Renal pelvis (tissue), 12 donors: ENCODE data around the gene ELP2. TPM values are rescaled to one million over a fixed set of nuclear protein-coding genes. Genes with fewer than 3 reads are reported as not detected.
A peak's percentile ranks its signal among the peaks of the same experiment; 100 is the strongest.
"Not testable (repeated sequence)": the region's sequence is repeated elsewhere in the genome, so short reads cannot be mapped to it uniquely, and the experiment has no call there.

Experiments used
- DNase-seq: peaks from one replicate; pipeline ENCODE4 v3.0.0-alpha.2; 2013
- long read RNA-seq, 16 experiments: transcript quantifications; one replicate each; lab custom pipeline, GENCODE V29; 2026
- polyA plus RNA-seq, 3 donors: library from polyadenylated mRNA; unstranded; fragments of 120-200 nt; gene quantifications; one replicate each; pipeline ENCODE4 v1.2.1, GENCODE V29; 2013; ENCODE audit not compliant: insufficient read length in 3 of 3

ELP2 gene
- 100 to 1,000 TPM in 2 of 3 donors, 10 to 100 TPM in 1; 79.9 to 121 (median 116) TPM for polyA plus RNA-seq
- long read RNA-seq, donor 1, full-length matches to known transcripts, result 14 of 14 reads
- long read RNA-seq, donor 1, partial matches to known transcripts, result 0 of 14 reads
- long read RNA-seq, donor 1, other reads (novel, unspliced or antisense), result 0 of 14 reads
- long read RNA-seq, donor 2, full-length matches to known transcripts, result 11 of 21 reads
- long read RNA-seq, donor 2, partial matches to known transcripts, result 10 of 21 reads
- long read RNA-seq, donor 2, other reads (novel, unspliced or antisense), result 0 of 21 reads
- long read RNA-seq, donor 3, full-length matches to known transcripts, result 16 of 16 reads
- long read RNA-seq, donor 3, partial matches to known transcripts, result 0 of 16 reads
- long read RNA-seq, donor 3, other reads (novel, unspliced or antisense), result 0 of 16 reads
- long read RNA-seq, donor 4, full-length matches to known transcripts, result 15 of 20 reads
- long read RNA-seq, donor 4, partial matches to known transcripts, result 5 of 20 reads
- long read RNA-seq, donor 4, other reads (novel, unspliced or antisense), result 0 of 20 reads
- long read RNA-seq, donor 5, full-length matches to known transcripts, result 7 of 7 reads
- long read RNA-seq, donor 5, partial matches to known transcripts, result 0 of 7 reads
- long read RNA-seq, donor 5, other reads (novel, unspliced or antisense), result 0 of 7 reads
- long read RNA-seq, donor 6, full-length matches to known transcripts, result 24 of 24 reads
- long read RNA-seq, donor 6, partial matches to known transcripts, result 0 of 24 reads
- long read RNA-seq, donor 6, other reads (novel, unspliced or antisense), result 0 of 24 reads
- long read RNA-seq, donor 7, full-length matches to known transcripts, result 10 of 10 reads
- long read RNA-seq, donor 7, partial matches to known transcripts, result 0 of 10 reads
- long read RNA-seq, donor 7, other reads (novel, unspliced or antisense), result 0 of 10 reads
- long read RNA-seq, donor 8, full-length matches to known transcripts, result 7 of 7 reads
- long read RNA-seq, donor 8, partial matches to known transcripts, result 0 of 7 reads
- long read RNA-seq, donor 8, other reads (novel, unspliced or antisense), result 0 of 7 reads
- long read RNA-seq, donor 9, full-length matches to known transcripts, result 17 of 29 reads
- long read RNA-seq, donor 9, partial matches to known transcripts, result 12 of 29 reads
- long read RNA-seq, donor 9, other reads (novel, unspliced or antisense), result 0 of 29 reads
- long read RNA-seq, donor 10, full-length matches to known transcripts, result 15 of 23 reads
- long read RNA-seq, donor 10, partial matches to known transcripts, result 8 of 23 reads
- long read RNA-seq, donor 10, other reads (novel, unspliced or antisense), result 0 of 23 reads
- long read RNA-seq, donor 11, full-length matches to known transcripts, result 7 of 7 reads
- long read RNA-seq, donor 11, partial matches to known transcripts, result 0 of 7 reads
- long read RNA-seq, donor 11, other reads (novel, unspliced or antisense), result 0 of 7 reads
- long read RNA-seq, donor 12, full-length matches to known transcripts, result 28 of 33 reads
- long read RNA-seq, donor 12, partial matches to known transcripts, result 5 of 33 reads
- long read RNA-seq, donor 12, other reads (novel, unspliced or antisense), result 0 of 33 reads
- long read RNA-seq, donor 13, full-length matches to known transcripts, result 13 of 13 reads
- long read RNA-seq, donor 13, partial matches to known transcripts, result 0 of 13 reads
- long read RNA-seq, donor 13, other reads (novel, unspliced or antisense), result 0 of 13 reads
- long read RNA-seq, donor 14, result 0 reads
- long read RNA-seq, donor 15, result 0 reads
- long read RNA-seq, donor 16, full-length matches to known transcripts, result 19 of 19 reads
- long read RNA-seq, donor 16, partial matches to known transcripts, result 0 of 19 reads
- long read RNA-seq, donor 16, other reads (novel, unspliced or antisense), result 0 of 19 reads

- peak; percentile 96 for DNase-seq
Measured at GRCh38 chr18:36129300-36130038, at the start of gene ELP2, which contains the start of gene SLC39A6. ELP2 (plus strand) TSS chr18:36129899; CDS start chr18:36129934, 35 bp downstream. SLC39A6 (minus strand) TSS chr18:36129340; CDS start chr18:36127007, 2,333 bp downstream.

DNA sequence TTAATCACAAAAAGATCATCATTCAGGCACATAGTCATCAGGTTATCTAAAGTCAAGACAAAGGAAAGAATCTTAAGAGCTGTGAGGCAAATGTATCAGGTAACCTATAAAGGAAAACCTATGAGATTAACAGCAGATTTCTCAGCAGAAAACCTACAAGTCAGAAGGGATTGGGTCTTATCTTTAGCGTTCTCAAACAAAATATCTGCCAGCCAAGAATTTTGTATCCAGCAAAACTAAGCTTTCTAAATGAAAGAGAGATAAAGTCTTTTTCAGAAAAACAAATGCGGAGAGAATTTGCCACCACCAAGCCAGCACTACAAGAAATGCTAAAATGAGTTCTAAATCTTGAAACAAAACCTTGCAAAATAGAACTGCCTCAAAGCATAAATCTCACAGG lies 48.6 kb upstream of the ELP2 start:
- not testable (repeated sequence) for DNase-seq

- DNase-seq, result no peak
Measured at GRCh38 chr18:36083729-36084128, 46.0 kb upstream of the ELP2 start.

DNA sequence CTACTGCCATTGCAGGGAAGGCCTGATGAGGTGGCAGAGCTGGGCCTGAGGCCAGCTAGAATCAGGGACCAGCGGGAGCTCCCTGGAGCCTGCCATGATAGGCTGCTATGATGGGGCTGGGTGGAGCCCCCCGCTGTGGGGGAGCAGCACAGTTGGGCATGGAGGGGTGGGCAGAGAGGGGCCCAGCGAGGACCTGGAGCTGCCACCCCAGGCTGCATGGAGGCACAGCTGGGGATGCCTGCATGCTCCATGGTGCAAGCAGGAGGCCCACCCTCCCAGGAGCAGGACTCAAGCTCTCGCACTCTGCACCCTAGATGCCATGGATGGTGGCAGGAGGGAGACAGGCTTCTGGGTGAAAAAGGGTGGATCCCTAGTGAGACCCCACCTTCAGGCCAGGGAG lies 44.5 kb upstream of the ELP2 start:
- DNase-seq, result no peak

- DNase-seq, result no peak
Measured at GRCh38 chr18:36086186-36086585, 43.5 kb upstream of the ELP2 start.

GRCh38 chr18:36088256-36088655 lies 41.4 kb upstream of the ELP2 start:
- DNase-seq, result no peak

- no peak for DNase-seq
Measured at GRCh38 chr18:36089001-36089400, 40.7 kb upstream of the ELP2 start.

DNA sequence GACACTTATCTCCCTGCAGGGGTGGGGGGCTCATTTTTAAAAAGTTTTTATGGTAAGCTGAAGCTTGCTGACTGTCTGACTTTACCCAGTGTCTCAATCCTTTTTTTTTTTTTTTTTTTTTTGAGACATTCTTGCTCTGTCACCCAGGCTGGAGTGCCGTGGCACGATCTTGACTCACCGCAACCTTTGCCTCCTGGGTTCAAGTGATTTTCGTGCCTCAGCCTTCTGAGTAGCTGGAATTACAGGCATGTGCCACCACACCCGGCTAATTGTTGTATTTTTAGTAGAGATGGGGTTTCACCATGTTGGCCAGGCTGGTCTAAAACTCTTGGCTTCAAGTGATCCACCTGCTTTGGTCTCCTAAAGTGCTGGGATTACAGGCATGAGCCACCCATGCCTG lies 37.6 kb upstream of the ELP2 start:
- not testable (repeated sequence) for DNase-seq

- DNase-seq, result no peak
Measured at GRCh38 chr18:36094431-36094830, 35.3 kb upstream of the ELP2 start.

DNA sequence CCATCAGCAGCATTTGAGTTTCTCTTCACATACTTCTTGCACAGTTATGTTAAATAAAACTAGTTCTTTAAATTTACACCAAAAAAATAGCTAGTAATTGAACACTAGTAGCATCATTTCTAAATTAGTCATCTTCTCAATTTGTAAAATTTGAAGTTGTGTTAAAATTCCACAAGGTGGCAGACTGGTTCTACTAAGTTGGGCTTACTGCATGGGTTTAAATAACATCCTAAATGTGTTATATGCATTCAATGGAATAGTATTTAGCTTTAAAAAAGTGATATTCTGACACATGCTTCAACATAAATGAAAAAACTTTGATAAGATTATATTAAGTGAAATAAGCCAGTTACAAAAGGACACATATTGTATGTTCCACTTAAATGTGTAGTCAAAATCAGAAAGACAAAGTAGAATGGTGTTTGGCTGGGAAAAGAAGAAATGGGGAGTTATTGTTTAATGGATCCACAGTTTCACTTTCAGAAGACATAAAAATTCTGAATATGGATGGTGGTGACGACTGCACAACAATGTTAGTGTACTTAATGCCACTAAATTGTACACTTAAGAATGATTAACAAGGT lies 33.7 kb upstream of the ELP2 start:
- peak; percentile 21 for DNase-seq

DNA sequence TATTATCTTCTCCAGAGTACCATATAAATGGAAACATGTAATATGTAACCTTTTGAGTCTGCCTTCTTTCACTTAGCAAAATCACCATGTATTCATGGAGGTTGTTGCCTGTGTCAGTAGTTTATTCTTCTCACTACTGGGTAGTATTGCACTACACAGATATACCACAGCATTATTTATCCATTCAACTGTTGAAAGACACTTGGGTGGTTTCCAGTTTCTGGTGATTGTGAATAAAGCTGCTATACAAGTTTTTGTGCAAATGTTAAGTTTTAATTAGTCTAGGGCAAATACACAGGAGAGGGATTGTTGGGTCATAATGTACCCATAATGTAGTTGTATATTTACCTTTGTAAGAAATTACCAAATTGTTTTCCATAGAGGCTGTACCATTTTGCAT lies 32.7 kb upstream of the ELP2 start:
- DNase-seq, result no peak

DNA sequence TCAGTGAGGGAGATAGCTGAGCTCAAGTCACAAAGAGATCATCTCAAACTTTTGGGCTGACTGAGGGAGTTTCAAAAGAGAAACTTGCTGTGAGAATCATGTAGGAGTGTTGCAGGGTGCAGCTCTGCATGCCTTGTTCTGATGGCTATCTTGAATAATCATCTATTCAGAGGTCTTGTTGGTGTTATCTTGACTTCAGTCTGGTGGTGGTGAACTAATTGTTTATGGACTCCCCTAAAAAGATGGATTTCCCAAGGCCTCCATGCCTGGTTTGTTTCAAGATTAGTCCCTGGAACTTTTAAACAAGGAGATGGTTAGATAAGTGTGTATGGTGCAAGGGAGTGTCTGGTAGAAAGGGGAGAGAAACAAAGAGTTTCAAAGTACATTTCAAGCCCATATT lies 30.4 kb upstream of the ELP2 start:
- DNase-seq, result no peak

DNA sequence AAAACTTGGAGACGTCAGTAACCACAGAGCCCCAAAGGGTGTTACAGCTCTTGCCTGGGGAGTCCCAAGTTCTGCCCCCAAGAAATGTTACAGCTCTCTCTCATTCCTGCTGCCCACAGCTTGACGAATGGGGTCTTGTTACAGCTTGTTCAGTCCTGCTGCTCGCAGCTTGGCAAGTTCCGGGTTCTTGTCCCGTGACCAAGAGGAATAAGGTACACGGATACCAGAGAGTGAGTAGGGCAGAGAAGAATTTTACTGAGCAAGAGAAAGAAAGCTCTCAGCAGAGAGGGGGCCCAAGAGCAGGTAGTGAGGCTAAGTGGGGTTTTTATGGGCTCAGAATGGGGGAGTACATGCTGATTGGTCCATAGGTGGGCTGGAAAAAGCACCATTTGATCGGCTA lies 27.8 kb upstream of the ELP2 start:
- no peak for DNase-seq

DNA sequence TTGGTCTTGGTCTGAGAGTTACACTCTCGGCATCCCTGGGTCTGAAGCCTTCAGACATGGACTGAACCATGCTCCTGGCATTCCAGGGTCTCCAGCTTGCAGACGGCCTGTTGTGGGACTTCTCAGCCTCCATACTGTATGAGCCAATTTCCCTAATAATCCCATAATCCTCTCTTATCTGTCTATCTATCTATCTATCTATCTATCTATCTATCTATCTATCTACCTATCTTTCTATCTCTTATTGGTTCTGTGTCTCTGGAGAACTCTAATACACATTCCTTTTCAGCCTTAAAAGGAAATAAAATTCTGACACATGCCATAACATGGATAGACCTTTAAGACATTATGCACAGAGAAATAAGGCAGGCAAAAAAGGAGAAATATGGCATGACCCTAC lies 24.9 kb upstream of the ELP2 start:
- no peak for DNase-seq

DNA sequence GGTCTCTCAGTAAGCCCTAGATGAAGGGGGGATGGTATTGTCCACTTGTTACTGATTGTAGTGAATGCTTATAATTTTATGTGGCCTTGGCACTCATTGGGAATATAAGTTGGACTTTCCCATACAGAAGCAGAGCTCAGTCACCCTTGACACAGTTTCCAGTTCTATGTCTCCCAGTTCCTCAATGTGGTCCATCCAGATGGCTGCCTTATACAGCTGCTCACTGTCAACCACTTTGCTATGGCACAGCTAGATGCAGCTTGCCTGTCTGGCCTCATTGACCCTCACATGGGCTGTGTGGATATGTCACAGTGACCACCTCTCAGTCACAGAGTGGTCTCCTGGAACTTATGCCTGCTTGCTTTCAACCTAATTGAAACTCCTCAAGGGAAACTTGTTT lies 22.2 kb upstream of the ELP2 start:
- no peak for DNase-seq

GRCh38 chr18:36108196-36108595 lies 21.5 kb upstream of the ELP2 start:
- DNase-seq, result no peak

GRCh38 chr18:36108601-36109000 lies 21.1 kb upstream of the ELP2 start:
- no peak for DNase-seq

GRCh38 chr18:36109737-36110136 lies 20.0 kb upstream of the ELP2 start:
- no peak for DNase-seq

DNA sequence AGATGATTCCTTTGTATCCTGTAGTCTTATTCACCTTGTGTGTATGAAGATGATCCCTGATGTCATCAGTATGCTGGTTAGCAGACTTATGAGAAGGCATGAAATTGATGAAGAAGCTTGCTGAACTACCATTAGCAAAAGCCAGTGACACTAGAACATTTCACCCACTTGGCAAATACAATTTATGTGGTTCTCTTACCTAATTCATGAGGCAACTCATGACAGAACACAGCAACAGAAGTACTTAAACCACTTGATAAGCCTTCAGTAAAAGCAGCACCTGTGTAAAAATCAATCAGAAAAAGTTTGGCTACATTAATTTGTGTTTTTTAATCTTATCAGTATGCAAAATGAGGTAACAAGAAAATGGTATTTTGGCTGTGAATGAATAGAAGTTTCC lies 17.4 kb upstream of the ELP2 start:
- no peak for DNase-seq
